Spleen (tissue), 11 donors: ENCODE results near the gene LRMDA. TPM values are rescaled to one million over a fixed set of nuclear protein-coding genes. Genes with fewer than 3 reads are reported as not detected.

ENCODE experiments used
- DNase-seq: peaks from one replicate; pipeline ENCODE4 v3.0.0-alpha.2; 2020
- H3K27ac ChIP-seq, 8 donors: fragments of 200-600 bp; sonication (generic) in 7 of 8; 1 replicate in 4 of 8; 2 replicates in 4 of 8; pipeline versions ENCODE4 v1.5.0 to v1.8.0; 2016 to 2021; ENCODE audit warnings: inconsistent platforms in 4 of 8, mild to moderate bottlenecking in 4 of 8, moderate library complexity in 1 of 8
- H3K27me3 ChIP-seq, 7 donors: fragments of 200-600 bp; sonication (generic) in 6 of 7; replicated peaks in 1 of 7; 1 replicate in 4 of 7; 2 replicates in 3 of 7; pipeline versions ENCODE4 v1.5.0 to v1.8.0; 2016 to 2021; ENCODE audit warnings: inconsistent platforms in 3 of 7, mild to moderate bottlenecking in 1 of 7
- H3K36me3 ChIP-seq, 6 donors: fragments of 200-600 bp; sonication (generic) in 5 of 6; 1 replicate in 4 of 6; 2 replicates in 2 of 6; pipeline versions ENCODE4 v1.5.0 to v1.8.0; 2016 to 2021; ENCODE audit warnings: inconsistent platforms in 2 of 6
- H3K4me1 ChIP-seq, 6 donors: fragments of 200-600 bp; sonication (generic) in 5 of 6; 1 replicate in 3 of 6; 2 replicates in 3 of 6; pipeline versions ENCODE4 v1.5.0 to v1.8.0; 2016 to 2021; ENCODE audit warnings: inconsistent platforms in 3 of 6
- H3K4me3 ChIP-seq, 8 donors: fragments of 200-600 bp; sonication (generic) in 7 of 8; 1 replicate in 4 of 8; 2 replicates in 4 of 8; pipeline versions ENCODE4 v1.5.0 to v1.8.0; 2016 to 2021; ENCODE audit warnings: inconsistent platforms in 4 of 8, mild to moderate bottlenecking in 4 of 8, moderate library complexity in 2 of 8
- H3K9me3 ChIP-seq, 8 donors: fragments of 200-600 bp; sonication (generic) in 7 of 8; 1 replicate in 4 of 8; 2 replicates in 4 of 8; pipeline versions ENCODE4 v1.5.0 to v1.8.0; 2016 to 2021; ENCODE audit warnings: inconsistent platforms in 4 of 8
- POLR2A ChIP-seq, 3 donors: fragments of 450-650 bp; IDR thresholded peaks; one replicate each; pipeline ENCODE4 v1.5.1; 2017; ENCODE audit warnings: antibody characterized with exemption in 3 of 3, mild to moderate bottlenecking in 1 of 3
- POLR2AphosphoS5 ChIP-seq, 3 donors: sonication (generic); formaldehyde crosslinking; IDR thresholded peaks; one replicate each; pipeline ENCODE4 v1.5.1; 2017; ENCODE audit warnings: antibody characterized with exemption in 3 of 3
- WGBS, 5 donors: extraction: QIAGEN DNeasy Blood & Tissue Kit in 3 of 5; methylation state at CpG; one replicate each; pipeline versions ENCODE4 v1.1.5 to v1.1.7; 2013 to 2018; 5-methylcytosine and 5-hydroxymethylcytosine counted together
- intact Hi-C: fragments of 100-400 bp; cut with DNase I; formaldehyde crosslinking; loops from one replicate; pipeline ENCODE4 v1.15.0; 2023; ENCODE audit warnings: low total_unique reads
- polyA plus RNA-seq, 3 donors: library from polyadenylated mRNA; stranded (reverse); fragments of 200-250 nt; gene quantifications; one replicate each; pipeline ENCODE4 v1.2.1, GENCODE V29; 2013
- total RNA-seq, 7 donors: library from RNA; depleted of rRNA in 3 of 7; stranded (reverse); fragments of >200 nt in 3 of 7; fragmentation: NEBNext Ultra II Directional in 4 of 7; extraction: Animal tissue kit (Norgen Biotek cat#: 25700) in 4 of 7; gene quantifications; one replicate each; pipeline versions ENCODE4 v1.1.0 to v1.2.1, GENCODE V29; 2016 to 2021
- TF ChIP-seq, protein P1 (sequence below), 11 experiments: fragments of 200-600 bp in 7 of 11; fragments of 450-650 bp in 4 of 11; sonication (generic) in 4 of 11; IDR thresholded peaks in 8 of 11; conservative IDR thresholded peaks in 3 of 11; 1 replicate in 7 of 11; 2 replicates in 4 of 11; pipeline versions ENCODE4 v1.4.0 to v1.8.0; 2016 to 2021; ENCODE audit warnings: antibody characterized with exemption in 11 of 11, inconsistent platforms in 4 of 11, mild to moderate bottlenecking in 1 of 11
- donor health status: healthy with polysubstance abuse.
- donor health status: DM: no; HTN: no; CAD: no; lungs with moderate emphysema.
- donor health status: DM: no; HTN: no; CAD: no.
- donor health status: Bipolar disorder and iron deficiency.
- donor health status: healthy.
- donor health status: DM: no; HTN: no; CAD: no.
- donor health status: DM: yes; HTN: yes; CAD: no.

LRMDA gene
- total and polyA plus RNA-seq, 10 donors = 7.3 to 46.6 (median 28.2) TPM

DNA sequence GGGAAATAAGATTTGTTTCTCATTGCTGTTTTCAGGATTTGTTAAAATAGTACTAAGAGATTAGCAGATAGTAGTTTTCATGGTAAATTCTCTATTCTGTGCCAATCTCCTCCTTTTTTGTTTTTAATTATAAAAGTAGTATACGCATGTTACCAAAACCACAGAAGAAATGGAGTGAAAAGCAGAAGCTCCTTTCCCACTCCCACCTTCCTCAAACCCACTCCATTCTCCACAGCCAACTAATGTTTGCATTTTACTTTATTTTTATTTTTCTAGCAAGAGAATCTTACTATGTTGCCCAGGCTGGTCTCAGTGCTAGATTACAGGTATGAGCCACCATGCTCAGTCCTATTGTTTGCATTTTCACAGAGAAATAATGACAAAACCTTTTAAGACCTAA lies 4.5 kb upstream of the LRMDA start:
- no peak overlapping the region for H3K27ac ChIP-seq
- H3K4me1 ChIP-seq = peaks cover 7 to 41% (median 25%) of the 10 kb centered on the region in 6 donors

GRCh38 chr10:75427951-75428350 lies 3.5 kb upstream of the LRMDA start:
- Histone ChIP-seq H3K27me3 (peaks cover 0 to 34% (median 0%) of the 10 kb centered on the region in 7 donors), H3K36me3 (no peaks in the 10 kb centered on the region), H3K9me3 (no peaks in the 10 kb centered on the region), H3K4me1 (peaks cover 7 to 52% (median 34%) of the 10 kb centered on the region in 6 donors), H3K4me3 (no peak overlapping the region), H3K27ac (no peak overlapping the region)
- DNase-seq = no peak
- intact Hi-C loops = no loop called here
- no peak for TF ChIP-seq POLR2A (IDR thresholded peaks at IDR 0.05)
- TF ChIP-seq, protein P1, sequence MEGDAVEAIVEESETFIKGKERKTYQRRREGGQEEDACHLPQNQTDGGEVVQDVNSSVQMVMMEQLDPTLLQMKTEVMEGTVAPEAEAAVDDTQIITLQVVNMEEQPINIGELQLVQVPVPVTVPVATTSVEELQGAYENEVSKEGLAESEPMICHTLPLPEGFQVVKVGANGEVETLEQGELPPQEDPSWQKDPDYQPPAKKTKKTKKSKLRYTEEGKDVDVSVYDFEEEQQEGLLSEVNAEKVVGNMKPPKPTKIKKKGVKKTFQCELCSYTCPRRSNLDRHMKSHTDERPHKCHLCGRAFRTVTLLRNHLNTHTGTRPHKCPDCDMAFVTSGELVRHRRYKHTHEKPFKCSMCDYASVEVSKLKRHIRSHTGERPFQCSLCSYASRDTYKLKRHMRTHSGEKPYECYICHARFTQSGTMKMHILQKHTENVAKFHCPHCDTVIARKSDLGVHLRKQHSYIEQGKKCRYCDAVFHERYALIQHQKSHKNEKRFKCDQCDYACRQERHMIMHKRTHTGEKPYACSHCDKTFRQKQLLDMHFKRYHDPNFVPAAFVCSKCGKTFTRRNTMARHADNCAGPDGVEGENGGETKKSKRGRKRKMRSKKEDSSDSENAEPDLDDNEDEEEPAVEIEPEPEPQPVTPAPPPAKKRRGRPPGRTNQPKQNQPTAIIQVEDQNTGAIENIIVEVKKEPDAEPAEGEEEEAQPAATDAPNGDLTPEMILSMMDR (IDR thresholded peaks at IDR 0.05 in 8 of 11, conservative IDR thresholded peaks at IDR 0.05 in 3 of 11) = no peak
- TF ChIP-seq POLR2AphosphoS5 (IDR thresholded peaks at IDR 0.05) = no peak
- 48 to 70% (median 53%) methylated on average over 3 of the region's 3 CpGs for WGBS, 5 donors

More for the DNA sequence above, 4.5 kb upstream of the LRMDA start:
- no peak for DNase-seq
- 63 to 95% (median 83%) methylated on average over 1 of the region's 1 CpG for WGBS, 5 donors
- intact Hi-C loops = no loop called here
- H3K9me3 ChIP-seq = no peaks in the 10 kb centered on the region
- peaks cover 0 to 24% (median 0%) of the 10 kb centered on the region in 7 donors for H3K27me3 ChIP-seq
- TF ChIP-seq POLR2A (IDR thresholded peaks at IDR 0.05) (no peak), POLR2AphosphoS5 (IDR thresholded peaks at IDR 0.05) (no peak)
- TF ChIP-seq, protein P1 (IDR thresholded peaks at IDR 0.05 in 8 of 11, conservative IDR thresholded peaks at IDR 0.05 in 3 of 11) = no peak
- no peaks in the 10 kb centered on the region for H3K36me3 ChIP-seq
- no peak overlapping the region for H3K4me3 ChIP-seq

DNA sequence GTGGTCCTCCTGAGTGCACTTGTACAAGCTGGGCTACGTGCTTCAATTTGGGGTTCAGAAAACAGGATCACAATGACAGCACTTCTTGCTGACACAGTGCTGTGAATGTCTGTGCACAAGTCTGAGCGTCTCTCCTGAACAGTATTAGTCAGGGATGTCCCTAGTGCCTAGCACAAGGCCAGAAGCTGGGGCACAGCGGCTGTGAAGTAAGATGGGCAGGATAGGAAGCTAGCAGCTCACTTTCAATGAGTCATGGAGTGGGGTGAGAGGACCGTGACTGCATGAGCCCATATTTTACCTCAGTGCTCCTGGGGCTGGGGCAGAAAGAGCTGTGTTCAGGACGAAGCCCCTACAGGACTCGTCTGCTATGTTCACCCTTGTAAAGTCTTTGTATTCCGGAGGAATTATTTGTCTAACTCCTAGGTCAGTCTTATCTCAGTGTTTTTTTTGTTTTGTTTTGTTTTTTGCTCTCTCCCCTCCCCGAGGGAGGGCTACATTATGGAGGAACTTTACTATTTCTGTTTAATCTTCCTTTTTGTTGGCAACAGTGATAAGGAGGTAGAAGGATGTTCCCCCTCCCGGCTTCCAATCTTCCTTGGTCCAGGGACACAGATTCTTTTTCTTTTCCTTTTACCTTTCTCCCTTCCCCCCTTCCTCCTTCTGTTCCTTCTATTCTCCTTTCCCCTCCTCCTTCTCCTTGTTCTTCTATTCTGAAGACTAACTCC lies 2.8 kb upstream of the LRMDA start:
- Histone ChIP-seq H3K36me3 (no peaks in the 10 kb centered on the region), H3K4me1 (peaks cover 7 to 55% (median 35%) of the 10 kb centered on the region in 6 donors), H3K4me3 (no peak overlapping the region), H3K27me3 (peaks cover 0 to 41% (median 0%) of the 10 kb centered on the region in 7 donors), H3K27ac (no peak overlapping the region), H3K9me3 (no peaks in the 10 kb centered on the region)
- DNase-seq = no peak
- TF ChIP-seq POLR2AphosphoS5 (IDR thresholded peaks at IDR 0.05) = no peak
- TF ChIP-seq POLR2A (IDR thresholded peaks at IDR 0.05) = no peak
- TF ChIP-seq, protein P1 (IDR thresholded peaks at IDR 0.05 in 8 of 11, conservative IDR thresholded peaks at IDR 0.05 in 3 of 11) = no peak
- intact Hi-C loops = no loop called here
- 65 to 86% (median 68%) methylated on average over 9 of the region's 9 CpGs for WGBS, 5 donors

- H3K4me1 ChIP-seq = peaks cover 7 to 59% (median 35%) of the 10 kb centered on the region in 6 donors
Measured at GRCh38 chr10:75429159-75429827, 2.1 kb upstream of the LRMDA start.

More at GRCh38 chr10:75429159-75429827, 2.1 kb upstream of the LRMDA start:
- Histone ChIP-seq H3K9me3 (no peaks in the 10 kb centered on the region), H3K36me3 (no peaks in the 10 kb centered on the region), H3K27ac (peak overlapping the region in 4 of 8 donors; percentile 38 to 84 (median 78)), H3K27me3 (peaks cover 0 to 45% (median 0%) of the 10 kb centered on the region in 7 donors), H3K4me3 (no peak overlapping the region)
- intact Hi-C loops = no loop called here
- TF ChIP-seq, protein P1 (IDR thresholded peaks at IDR 0.05 in 8 of 11, conservative IDR thresholded peaks at IDR 0.05 in 3 of 11) = no peak
- TF ChIP-seq POLR2AphosphoS5 (IDR thresholded peaks at IDR 0.05) (no peak), POLR2A (IDR thresholded peaks at IDR 0.05) (no peak)
- DNase-seq = no peak
- WGBS, 5 donors = 64 to 78% (median 69%) methylated on average over 5 of the region's 5 CpGs
